Neural cell (in vitro differentiated cells): ENCODE results near the gene GTF2F1.

Experiments
- CTCF ChIP-seq: fragments of 450-650 bp; IDR thresholded peaks from 2 replicates; pipeline ENCODE4 v1.5.1; 2014; ENCODE audit warnings: antibody characterized with exemption, mild to moderate bottlenecking, moderate library complexity; ENCODE audit not compliant: poor library complexity, severe bottlenecking
- EP300 ChIP-seq: fragments of 450-650 bp; conservative IDR thresholded peaks from 2 replicates; pipeline ENCODE4 v1.6.1; 2014; ENCODE audit warnings: antibody characterized with exemption, mild to moderate bottlenecking, moderate library complexity; ENCODE audit not compliant: poor library complexity, severe bottlenecking
- EZH2 ChIP-seq: fragments of 200-600, 300-800 bp; shearing (Covaris generic), sonication (generic); IDR thresholded peaks from 2 replicates; pipeline ENCODE4 v1.6.1; 2014; ENCODE audit warnings: antibody characterized with exemption, low read length, borderline replicate concordance, mild to moderate bottlenecking; ENCODE audit not compliant: insufficient read depth, poor library complexity, severe bottlenecking
- RAD21 ChIP-seq: fragments of 450-650 bp; conservative IDR thresholded peaks from 2 replicates; pipeline ENCODE4 v1.6.1; 2014; ENCODE audit warnings: antibody characterized with exemption, mild to moderate bottlenecking, moderate library complexity

- no peak for TF ChIP-seq EZH2
- TF ChIP-seq CTCF = no peak
- TF ChIP-seq EP300 = no peak
- TF ChIP-seq RAD21 = no peak
Measured at GRCh38 chr19:6423499-6424194, 30.7 kb upstream of the GTF2F1 start.
